ENCODE results near the gene ACP1. TPM values are rescaled to one million over a fixed set of nuclear protein-coding genes. Genes with fewer than 3 reads are reported as not detected.

ACP1 gene
- total RNA-seq, 2 experiments from 2014 or later: 89.7 to 93.2 TPM

DNA sequence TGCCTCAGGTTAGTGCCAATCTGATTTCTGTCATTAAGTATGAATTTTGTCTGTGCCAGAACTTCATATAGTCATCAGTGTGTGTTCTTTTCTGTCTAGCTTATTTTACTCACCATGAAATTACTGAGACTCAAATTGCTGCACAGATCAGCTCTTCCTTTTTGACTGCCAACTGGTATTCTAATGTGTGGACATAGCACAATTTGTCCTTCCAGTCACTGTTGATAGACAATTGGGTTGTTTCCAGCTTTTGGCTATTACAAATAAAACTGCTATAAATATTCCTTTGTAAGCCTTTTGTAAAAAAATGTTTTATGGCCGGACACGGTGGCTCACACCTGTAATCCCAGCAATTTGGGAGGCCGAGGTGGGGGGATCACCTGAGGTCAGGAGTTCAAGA is 8.7 kb upstream of the ACP1 start:
- intact Hi-C loops (cut with DNase I, micrococcal nuclease): no loop called here
- Histone ChIP-seq H3K27ac (ENCODE audit: low read depth in 1 of 2, low read length in 2 of 2) (no peak overlapping the region), H3K27me3 (ENCODE audit: control insufficient read depth in 1 of 2, insufficient read depth in 2 of 2, low read length in 2 of 2) (no peaks in the 10 kb centered on the region), H3K36me3 (ENCODE audit: insufficient read depth, low read length) (no peaks in the 10 kb centered on the region), H3K9me3 (ENCODE audit: control insufficient read depth in 1 of 2, insufficient read depth in 1 of 2, low read length in 2 of 2) (peaks cover 0 to 5% of the 10 kb centered on the region in 2 experiments), H3K4me1 (ENCODE audit: insufficient read depth, low read length) (no peaks in the 10 kb centered on the region), H3K4me3 (ENCODE audit: low read length) (no peak overlapping the region)
- H3K4me3 Mint-ChIP-seq: no peak overlapping the region
- H3K27me3 Mint-ChIP-seq: no peaks in the 10 kb centered on the region
- no peaks in the 10 kb centered on the region for H3K4me1 Mint-ChIP-seq (ENCODE audit: low read depth)
- H3K9me3 Mint-ChIP-seq: peaks cover 7% of the 10 kb centered on the region
- ATAC-seq (ENCODE audit: poor library complexity) (no peak), DNase-seq (no peak)
- ChIA-PET CTCF (no interaction called here), POLR2A (no interaction called here)
- peaks cover 33% of the 10 kb centered on the region for H3K36me3 Mint-ChIP-seq (ENCODE audit: low read depth)
- H3K27ac Mint-ChIP-seq: no peak overlapping the region
- TF ChIP-seq, protein P1, sequence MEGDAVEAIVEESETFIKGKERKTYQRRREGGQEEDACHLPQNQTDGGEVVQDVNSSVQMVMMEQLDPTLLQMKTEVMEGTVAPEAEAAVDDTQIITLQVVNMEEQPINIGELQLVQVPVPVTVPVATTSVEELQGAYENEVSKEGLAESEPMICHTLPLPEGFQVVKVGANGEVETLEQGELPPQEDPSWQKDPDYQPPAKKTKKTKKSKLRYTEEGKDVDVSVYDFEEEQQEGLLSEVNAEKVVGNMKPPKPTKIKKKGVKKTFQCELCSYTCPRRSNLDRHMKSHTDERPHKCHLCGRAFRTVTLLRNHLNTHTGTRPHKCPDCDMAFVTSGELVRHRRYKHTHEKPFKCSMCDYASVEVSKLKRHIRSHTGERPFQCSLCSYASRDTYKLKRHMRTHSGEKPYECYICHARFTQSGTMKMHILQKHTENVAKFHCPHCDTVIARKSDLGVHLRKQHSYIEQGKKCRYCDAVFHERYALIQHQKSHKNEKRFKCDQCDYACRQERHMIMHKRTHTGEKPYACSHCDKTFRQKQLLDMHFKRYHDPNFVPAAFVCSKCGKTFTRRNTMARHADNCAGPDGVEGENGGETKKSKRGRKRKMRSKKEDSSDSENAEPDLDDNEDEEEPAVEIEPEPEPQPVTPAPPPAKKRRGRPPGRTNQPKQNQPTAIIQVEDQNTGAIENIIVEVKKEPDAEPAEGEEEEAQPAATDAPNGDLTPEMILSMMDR (IDR thresholded peaks at IDR 0.05): no peak

DNA sequence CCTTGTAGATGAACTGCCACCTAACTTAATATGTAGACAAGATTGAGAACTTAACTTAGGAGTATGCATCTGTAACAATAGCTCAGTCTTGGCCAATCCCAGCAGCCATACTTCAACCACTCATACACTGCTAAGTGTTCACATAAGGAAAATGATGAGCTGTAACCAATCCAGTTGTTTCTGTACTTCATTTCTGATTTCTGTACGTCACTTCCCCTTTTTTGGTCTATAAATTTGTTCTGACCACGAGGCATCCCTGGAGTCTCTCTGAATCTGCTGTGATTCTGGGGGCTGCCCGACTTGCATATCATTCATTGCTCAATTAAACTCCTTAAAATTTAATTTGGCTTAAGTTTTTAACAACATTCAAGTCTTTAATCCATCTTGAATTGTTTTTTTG is 7.3 kb upstream of the ACP1 start:
- no peaks in the 10 kb centered on the region for H3K27me3 ChIP-seq (ENCODE audit: control insufficient read depth in 1 of 2, insufficient read depth in 2 of 2, low read length in 2 of 2)
- ChIA-PET POLR2A (no interaction called here), CTCF (interaction anchor here (0.9 kb wide), 1 partner anchor 11 kb away, joined by 3 read pairs; no protein-coding TSS in a partner anchor)
- intact Hi-C loops (cut with DNase I, micrococcal nuclease): no loop called here
- H3K27ac Mint-ChIP-seq: no peak overlapping the region
- H3K9me3 ChIP-seq (ENCODE audit: control insufficient read depth in 1 of 2, insufficient read depth in 1 of 2, low read length in 2 of 2): peaks cover 0 to 5% of the 10 kb centered on the region in 2 experiments
- peaks cover 7% of the 10 kb centered on the region for H3K9me3 Mint-ChIP-seq
- no peaks in the 10 kb centered on the region for H3K27me3 Mint-ChIP-seq
- H3K4me3 Mint-ChIP-seq: no peak overlapping the region
- TF ChIP-seq, protein P1 (IDR thresholded peaks at IDR 0.05): no peak
- peaks cover 6% of the 10 kb centered on the region for H3K4me1 Mint-ChIP-seq (ENCODE audit: low read depth)
- no peak overlapping the region for H3K27ac ChIP-seq (ENCODE audit: low read depth in 1 of 2, low read length in 2 of 2)
- ATAC-seq (ENCODE audit: poor library complexity) (no peak), DNase-seq (no peak)
- H3K4me1 ChIP-seq (ENCODE audit: insufficient read depth, low read length): no peaks in the 10 kb centered on the region
- no peak overlapping the region for H3K4me3 ChIP-seq (ENCODE audit: low read length)
- no peaks in the 10 kb centered on the region for H3K36me3 ChIP-seq (ENCODE audit: insufficient read depth, low read length)
- H3K36me3 Mint-ChIP-seq (ENCODE audit: low read depth): peaks cover 23% of the 10 kb centered on the region

DNA sequence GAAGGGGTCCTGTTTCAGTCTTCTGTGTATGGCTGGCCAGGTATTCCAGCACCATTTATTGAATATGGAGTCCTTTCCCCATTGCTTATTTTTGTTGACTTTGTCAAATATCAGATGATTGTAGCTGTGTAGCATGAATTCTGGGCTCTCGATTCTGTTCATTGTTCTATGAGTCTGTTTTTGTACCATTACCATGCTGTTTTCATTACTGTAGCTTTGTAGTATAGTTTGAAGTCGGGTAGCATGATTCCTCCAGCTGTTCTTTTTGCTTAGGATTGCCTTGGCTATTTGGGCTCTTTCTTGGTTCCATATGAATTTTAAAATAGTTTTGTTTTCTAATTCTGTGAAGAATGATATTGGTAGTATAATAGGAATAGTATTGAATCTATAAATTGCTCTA is 6.9 kb upstream of the ACP1 start:
- H3K27ac Mint-ChIP-seq: no peak overlapping the region
- H3K36me3 ChIP-seq (ENCODE audit: insufficient read depth, low read length): no peaks in the 10 kb centered on the region
- no peaks in the 10 kb centered on the region for H3K4me1 ChIP-seq (ENCODE audit: insufficient read depth, low read length)
- peaks cover 0 to 5% of the 10 kb centered on the region in 2 experiments for H3K9me3 ChIP-seq (ENCODE audit: control insufficient read depth in 1 of 2, insufficient read depth in 1 of 2, low read length in 2 of 2)
- H3K4me1 Mint-ChIP-seq (ENCODE audit: low read depth): peaks cover 10% of the 10 kb centered on the region
- no peaks in the 10 kb centered on the region for H3K27me3 ChIP-seq (ENCODE audit: control insufficient read depth in 1 of 2, insufficient read depth in 2 of 2, low read length in 2 of 2)
- H3K27ac ChIP-seq (ENCODE audit: low read depth in 1 of 2, low read length in 2 of 2): no peak overlapping the region
- ATAC-seq (ENCODE audit: poor library complexity) (no peak), DNase-seq (no peak)
- H3K36me3 Mint-ChIP-seq (ENCODE audit: low read depth): peaks cover 24% of the 10 kb centered on the region
- CTCF ChIA-PET: interaction anchor here (0.9 kb wide), 1 partner anchor 11 kb away, joined by 3 read pairs; no protein-coding TSS in a partner anchor
- no peaks in the 10 kb centered on the region for H3K27me3 Mint-ChIP-seq
- H3K9me3 Mint-ChIP-seq: peaks cover 7% of the 10 kb centered on the region
- TF ChIP-seq, protein P1 (IDR thresholded peaks at IDR 0.05): no peak
- POLR2A ChIA-PET: no interaction called here
- H3K4me3 ChIP-seq (ENCODE audit: low read length): no peak overlapping the region
- intact Hi-C loops (cut with DNase I, micrococcal nuclease): no loop called here
- H3K4me3 Mint-ChIP-seq: no peak overlapping the region
